Sigmoid colon (tissue), 7 donors: ENCODE results near the gene ART4. TPM values are rescaled to one million over a fixed set of nuclear protein-coding genes. Genes with fewer than 3 reads are reported as not detected.

Experiments used
- DNase-seq: peaks from one replicate; pipeline ENCODE4 v3.0.0-alpha.2; 2019
- H3K27ac ChIP-seq, 4 donors: fragments of 200-600 bp; sonication (generic); one replicate each; pipeline ENCODE4 v1.5.1; 2016 to 2019; ENCODE audit warnings: mild to moderate bottlenecking in 1 of 4
- H3K27me3 ChIP-seq, 3 donors: fragments of 200-600 bp; sonication (generic); one replicate each; pipeline ENCODE4 v1.5.1; 2019; ENCODE audit warnings: mild to moderate bottlenecking in 1 of 3
- H3K36me3 ChIP-seq, 4 donors: fragments of 200-600 bp; sonication (generic); one replicate each; pipeline ENCODE4 v1.5.1; 2016 to 2019
- H3K4me1 ChIP-seq, 4 donors: fragments of 200-600 bp; sonication (generic); one replicate each; pipeline ENCODE4 v1.5.1; 2017 to 2019
- H3K4me3 ChIP-seq, 4 donors: fragments of 200-600 bp; sonication (generic); one replicate each; pipeline ENCODE4 v1.5.1; 2017 to 2019; ENCODE audit warnings: mild to moderate bottlenecking in 2 of 4, moderate library complexity in 1 of 4
- H3K9me3 ChIP-seq, 4 donors: fragments of 200-600 bp in 3 of 4; sonication (generic) in 3 of 4; one replicate each; pipeline versions ENCODE4 v1.5.1 to v1.6.1; 2013 to 2019
- EP300 ChIP-seq, 4 donors: sonication (generic); formaldehyde crosslinking; IDR thresholded peaks; one replicate each; pipeline ENCODE4 v1.6.1; 2017; ENCODE audit warnings: antibody characterized with exemption in 4 of 4
- POLR2A ChIP-seq, 2 donors: fragments of 450-650 bp; IDR thresholded peaks; one replicate each; pipeline ENCODE4 v1.6.1; 2016; ENCODE audit warnings: antibody characterized with exemption in 2 of 2, mild to moderate bottlenecking in 2 of 2, moderate library complexity in 2 of 2
- POLR2AphosphoS5 ChIP-seq, 4 donors: sonication (generic); formaldehyde crosslinking; IDR thresholded peaks; one replicate each; pipeline ENCODE4 v1.6.1; 2017; ENCODE audit warnings: antibody characterized with exemption in 4 of 4
- WGBS, 2 donors: extraction: QIAGEN DNeasy Blood & Tissue Kit; methylation state at CpG; one replicate each; pipeline ENCODE4 v1.1.7; 2013; 5-methylcytosine and 5-hydroxymethylcytosine counted together
- intact Hi-C: fragments of 100-400 bp; cut with DNase I; formaldehyde crosslinking; loops from one replicate; pipeline ENCODE4 v1.15.1; 2023
- polyA plus RNA-seq, 3 donors: library from polyadenylated mRNA; stranded (reverse); fragments of 200-250 nt; gene quantifications; one replicate each; pipeline ENCODE4 v1.2.3, GENCODE V29; 2013
- total RNA-seq, 4 donors: library from RNA; depleted of rRNA; stranded (reverse); fragments of >200 nt; gene quantifications; one replicate each; pipeline ENCODE4 v1.1.0, GENCODE V29; 2016
- TF ChIP-seq, protein P1 (sequence below), 4 experiments: fragments of 450-650 bp in 3 of 4; fragments of 200-600 bp in 1 of 4; IDR thresholded peaks; one replicate each; pipeline ENCODE4 v1.5.1; 2016 to 2019; ENCODE audit warnings: antibody characterized with exemption in 4 of 4, mild to moderate bottlenecking in 3 of 4, moderate library complexity in 2 of 4
- donor health status: healthy with polysubstance abuse.
- donor health status: Bipolar disorder and iron deficiency.
- donor health status: healthy.

The ART4 gene
- total and polyA plus RNA-seq, 7 donors = 0.27 to 3.1 (median 0.58) TPM; not detected in 1

DNA sequence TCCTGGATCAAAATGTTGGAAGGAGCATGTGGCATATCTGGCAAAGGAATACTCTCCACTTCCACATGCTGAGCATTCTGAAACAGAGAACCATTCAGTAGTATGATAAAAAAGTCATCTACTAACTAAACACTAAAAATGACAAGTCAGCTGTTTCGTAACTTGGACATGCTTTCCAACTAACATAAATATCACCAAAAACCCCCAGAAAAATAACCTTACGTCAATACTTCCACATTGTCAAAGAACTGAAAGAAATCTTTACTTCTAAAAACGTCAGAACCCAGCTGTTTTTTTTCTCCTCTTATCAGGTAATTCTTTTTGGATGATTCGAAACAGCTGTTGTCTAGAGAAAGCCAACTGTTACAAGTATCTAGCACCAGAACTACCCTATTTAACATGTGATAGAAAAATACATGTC lies 48.3 kb downstream of the ART4 start:
- no peak for DNase-seq
- intact Hi-C loops = no loop called here
- H3K36me3 ChIP-seq = peaks cover 18 to 97% (median 37%) of the 10 kb centered on the region in 4 donors
- H3K27ac ChIP-seq = no peak overlapping the region
- TF ChIP-seq POLR2AphosphoS5 (IDR thresholded peaks at IDR 0.05) (no peak), POLR2A (IDR thresholded peaks at IDR 0.05) (no peak), EP300 (IDR thresholded peaks at IDR 0.05) (no peak)
- TF ChIP-seq, protein P1, sequence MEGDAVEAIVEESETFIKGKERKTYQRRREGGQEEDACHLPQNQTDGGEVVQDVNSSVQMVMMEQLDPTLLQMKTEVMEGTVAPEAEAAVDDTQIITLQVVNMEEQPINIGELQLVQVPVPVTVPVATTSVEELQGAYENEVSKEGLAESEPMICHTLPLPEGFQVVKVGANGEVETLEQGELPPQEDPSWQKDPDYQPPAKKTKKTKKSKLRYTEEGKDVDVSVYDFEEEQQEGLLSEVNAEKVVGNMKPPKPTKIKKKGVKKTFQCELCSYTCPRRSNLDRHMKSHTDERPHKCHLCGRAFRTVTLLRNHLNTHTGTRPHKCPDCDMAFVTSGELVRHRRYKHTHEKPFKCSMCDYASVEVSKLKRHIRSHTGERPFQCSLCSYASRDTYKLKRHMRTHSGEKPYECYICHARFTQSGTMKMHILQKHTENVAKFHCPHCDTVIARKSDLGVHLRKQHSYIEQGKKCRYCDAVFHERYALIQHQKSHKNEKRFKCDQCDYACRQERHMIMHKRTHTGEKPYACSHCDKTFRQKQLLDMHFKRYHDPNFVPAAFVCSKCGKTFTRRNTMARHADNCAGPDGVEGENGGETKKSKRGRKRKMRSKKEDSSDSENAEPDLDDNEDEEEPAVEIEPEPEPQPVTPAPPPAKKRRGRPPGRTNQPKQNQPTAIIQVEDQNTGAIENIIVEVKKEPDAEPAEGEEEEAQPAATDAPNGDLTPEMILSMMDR (IDR thresholded peaks at IDR 0.05) = no peak
- WGBS, 2 donors = 79 to 84% methylated on average over 4 of the region's 4 CpGs
- no peaks in the 10 kb centered on the region for H3K9me3 ChIP-seq
- no peaks in the 10 kb centered on the region for H3K4me1 ChIP-seq
- H3K27me3 ChIP-seq = no peaks in the 10 kb centered on the region
- H3K4me3 ChIP-seq = no peak overlapping the region

DNA sequence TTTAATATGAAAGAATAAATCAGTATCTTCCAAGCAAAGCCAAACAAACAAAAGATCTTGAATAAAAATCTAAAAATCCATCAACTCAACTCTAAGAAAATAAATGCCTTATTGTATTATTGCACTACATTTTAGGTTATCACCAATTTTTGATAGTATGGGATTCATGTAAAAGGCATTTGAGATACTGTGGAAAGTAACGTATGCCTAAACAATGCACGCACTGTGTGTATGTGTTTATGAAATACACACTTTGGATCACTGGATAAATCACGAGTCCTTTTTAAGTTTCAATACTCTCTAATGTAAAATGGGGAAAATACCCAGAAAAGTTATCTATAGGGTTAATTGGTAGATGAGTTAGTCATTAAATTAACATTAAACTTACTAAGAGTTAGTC lies 57.8 kb downstream of the ART4 start:
- TF ChIP-seq EP300 (IDR thresholded peaks at IDR 0.05) = no peak
- TF ChIP-seq, protein P1 (IDR thresholded peaks at IDR 0.05) = no peak
- TF ChIP-seq POLR2AphosphoS5 (IDR thresholded peaks at IDR 0.05) = no peak
- no peak for TF ChIP-seq POLR2A (IDR thresholded peaks at IDR 0.05)
- H3K36me3 ChIP-seq = peaks cover 7 to 56% (median 40%) of the 10 kb centered on the region in 4 donors
- no peak overlapping the region for H3K27ac ChIP-seq
- no peak overlapping the region for H3K4me3 ChIP-seq
- no peak for DNase-seq
- no peaks in the 10 kb centered on the region for H3K4me1 ChIP-seq
- H3K27me3 ChIP-seq = no peaks in the 10 kb centered on the region
- intact Hi-C loops = no loop called here
- no peaks in the 10 kb centered on the region for H3K9me3 ChIP-seq
- 93 to 94% methylated on average over 3 of the region's 3 CpGs for WGBS, 2 donors

DNA sequence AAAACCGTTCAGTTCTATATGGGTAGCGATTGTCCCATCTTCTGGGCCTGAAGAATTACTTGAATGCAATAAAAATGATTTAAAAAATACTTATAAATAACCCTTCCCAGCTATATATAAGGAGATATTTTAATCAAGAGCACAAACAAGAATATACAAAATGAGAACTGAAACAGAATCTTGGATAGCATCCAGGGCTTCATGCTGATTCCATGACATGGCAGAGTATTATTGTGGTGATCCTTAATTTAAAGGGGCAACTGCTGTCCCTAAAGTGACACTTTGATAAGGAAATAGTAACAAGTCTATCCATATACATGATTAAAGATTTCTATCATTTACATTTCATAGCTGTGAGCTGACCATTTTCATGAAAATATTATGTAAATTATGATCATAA lies 58.9 kb downstream of the ART4 start:
- 88 to 91% methylated on average over 2 of the region's 2 CpGs for WGBS, 2 donors
- Histone ChIP-seq H3K4me1 (no peaks in the 10 kb centered on the region), H3K4me3 (no peak overlapping the region), H3K27me3 (no peaks in the 10 kb centered on the region), H3K27ac (no peak overlapping the region), H3K9me3 (no peaks in the 10 kb centered on the region), H3K36me3 (peaks cover 7 to 45% (median 30%) of the 10 kb centered on the region in 4 donors)
- no peak for DNase-seq
- intact Hi-C loops = no loop called here
- TF ChIP-seq POLR2AphosphoS5 (IDR thresholded peaks at IDR 0.05) = no peak
- TF ChIP-seq POLR2A (IDR thresholded peaks at IDR 0.05) = no peak
- TF ChIP-seq, protein P1 (IDR thresholded peaks at IDR 0.05) = no peak
- no peak for TF ChIP-seq EP300 (IDR thresholded peaks at IDR 0.05)

DNA sequence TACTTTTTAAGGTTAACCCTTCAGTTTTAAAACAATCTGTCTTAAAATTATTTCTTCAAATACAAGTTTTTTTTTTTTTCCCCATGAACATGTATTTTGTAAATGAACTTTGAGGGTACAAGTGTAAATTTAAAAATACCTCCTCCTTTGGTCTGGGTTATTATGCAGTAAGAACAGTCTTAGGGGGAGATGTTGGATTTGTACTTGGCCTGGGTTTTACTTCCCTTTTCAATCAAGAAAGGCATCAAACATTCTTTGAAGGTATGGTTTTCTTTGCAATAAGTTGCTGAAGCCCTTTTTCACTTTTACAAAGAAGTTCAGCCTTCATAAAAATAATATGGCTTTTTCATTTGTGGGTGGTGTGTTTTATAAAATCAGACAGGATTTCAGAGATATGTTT lies 60.6 kb downstream of the ART4 start:
- no peak overlapping the region for H3K27ac ChIP-seq
- DNase-seq = no peak
- no peaks in the 10 kb centered on the region for H3K27me3 ChIP-seq
- intact Hi-C loops = no loop called here
- no peaks in the 10 kb centered on the region for H3K4me1 ChIP-seq
- no peak for TF ChIP-seq POLR2AphosphoS5 (IDR thresholded peaks at IDR 0.05)
- TF ChIP-seq, protein P1 (IDR thresholded peaks at IDR 0.05) = no peak
- no peak for TF ChIP-seq POLR2A (IDR thresholded peaks at IDR 0.05)
- TF ChIP-seq EP300 (IDR thresholded peaks at IDR 0.05) = no peak
- H3K36me3 ChIP-seq = peaks cover 2 to 28% (median 14%) of the 10 kb centered on the region in 4 donors
- no peaks in the 10 kb centered on the region for H3K9me3 ChIP-seq
- no peak overlapping the region for H3K4me3 ChIP-seq

DNA sequence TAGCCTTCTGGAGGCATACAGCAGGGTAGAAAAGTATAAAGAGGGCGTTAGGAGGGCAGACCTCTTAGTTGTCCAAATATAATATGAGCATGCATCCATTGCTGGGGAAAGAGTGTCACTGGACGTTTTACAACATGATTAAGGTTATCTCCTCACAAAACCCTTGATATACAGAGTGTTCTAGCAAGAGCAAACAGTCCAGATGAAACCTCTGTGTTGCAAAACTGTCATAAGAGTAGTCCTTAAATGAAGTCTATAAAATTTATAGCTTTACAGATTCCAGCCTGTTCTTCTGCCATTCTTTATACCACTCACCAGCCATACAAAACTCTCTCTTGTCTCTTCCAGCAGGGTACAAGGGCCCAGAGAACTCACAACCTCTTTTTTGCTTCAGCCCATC lies 61.8 kb downstream of the ART4 start:
- no peak overlapping the region for H3K4me3 ChIP-seq
- H3K9me3 ChIP-seq = no peaks in the 10 kb centered on the region
- peaks cover 0 to 16% (median 3%) of the 10 kb centered on the region in 4 donors for H3K36me3 ChIP-seq
- H3K27ac ChIP-seq = no peak overlapping the region
- intact Hi-C loops = no loop called here
- H3K27me3 ChIP-seq = no peaks in the 10 kb centered on the region
- peaks cover 0 to 5% (median 0%) of the 10 kb centered on the region in 4 donors for H3K4me1 ChIP-seq
- DNase-seq = no peak
- TF ChIP-seq, protein P1 (IDR thresholded peaks at IDR 0.05) = no peak
- TF ChIP-seq EP300 (IDR thresholded peaks at IDR 0.05) = no peak
- no peak for TF ChIP-seq POLR2A (IDR thresholded peaks at IDR 0.05)
- no peak for TF ChIP-seq POLR2AphosphoS5 (IDR thresholded peaks at IDR 0.05)
- WGBS, 2 donors = 27 to 77% methylated on average over 2 of the region's 2 CpGs
